ENCODE results near the gene KCNH2.
A peak's percentile ranks its signal among the peaks of the same experiment; 100 is the strongest.

Gene KCNH2

DNA sequence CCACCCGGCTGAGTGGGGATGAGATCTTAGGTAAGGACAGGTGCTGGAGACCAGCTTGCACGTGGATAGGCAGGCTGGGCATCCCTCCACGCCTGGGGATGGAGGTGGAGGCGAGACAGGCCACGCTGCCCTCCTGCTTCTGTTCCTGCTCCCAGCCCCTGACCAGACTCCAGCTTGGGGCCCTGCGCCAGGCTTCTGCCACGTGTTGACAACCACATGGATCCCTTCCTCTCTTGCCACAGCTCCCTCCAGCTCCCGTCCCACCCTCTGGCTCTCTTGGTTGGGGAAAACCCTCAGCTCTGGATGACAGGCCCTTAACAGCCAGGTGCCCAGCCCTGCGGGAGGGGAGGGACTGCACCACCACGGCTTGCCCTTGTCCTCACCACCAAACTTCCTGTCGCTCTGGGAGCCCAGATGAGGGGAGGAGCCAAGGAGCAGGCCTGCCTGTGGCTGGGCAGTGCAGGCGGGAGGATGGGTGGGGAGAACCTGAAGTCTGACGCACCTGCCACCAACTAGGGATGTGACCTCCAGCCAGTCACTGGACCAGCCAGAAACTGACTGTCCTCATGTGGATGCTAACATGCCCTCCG, 36.0 kb downstream of the KCNH2 start:
- DNase-seq (ENCODE audit: low spot score) (no peak), ATAC-seq (ENCODE audit: low read depth) (no peak)
- H3K4me3 ChIP-seq (ENCODE audit: severe bottlenecking): no peak overlapping the region
- TF ChIP-seq, protein P1, sequence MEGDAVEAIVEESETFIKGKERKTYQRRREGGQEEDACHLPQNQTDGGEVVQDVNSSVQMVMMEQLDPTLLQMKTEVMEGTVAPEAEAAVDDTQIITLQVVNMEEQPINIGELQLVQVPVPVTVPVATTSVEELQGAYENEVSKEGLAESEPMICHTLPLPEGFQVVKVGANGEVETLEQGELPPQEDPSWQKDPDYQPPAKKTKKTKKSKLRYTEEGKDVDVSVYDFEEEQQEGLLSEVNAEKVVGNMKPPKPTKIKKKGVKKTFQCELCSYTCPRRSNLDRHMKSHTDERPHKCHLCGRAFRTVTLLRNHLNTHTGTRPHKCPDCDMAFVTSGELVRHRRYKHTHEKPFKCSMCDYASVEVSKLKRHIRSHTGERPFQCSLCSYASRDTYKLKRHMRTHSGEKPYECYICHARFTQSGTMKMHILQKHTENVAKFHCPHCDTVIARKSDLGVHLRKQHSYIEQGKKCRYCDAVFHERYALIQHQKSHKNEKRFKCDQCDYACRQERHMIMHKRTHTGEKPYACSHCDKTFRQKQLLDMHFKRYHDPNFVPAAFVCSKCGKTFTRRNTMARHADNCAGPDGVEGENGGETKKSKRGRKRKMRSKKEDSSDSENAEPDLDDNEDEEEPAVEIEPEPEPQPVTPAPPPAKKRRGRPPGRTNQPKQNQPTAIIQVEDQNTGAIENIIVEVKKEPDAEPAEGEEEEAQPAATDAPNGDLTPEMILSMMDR (IDR thresholded peaks at IDR 0.05; ENCODE audit: poor library complexity, severe bottlenecking): no peak
- H3K9me3 ChIP-seq (ENCODE audit: severe bottlenecking): no peaks in the 10 kb centered on the region
- H3K27me3 ChIP-seq (ENCODE audit: insufficient read depth, poor library complexity, severe bottlenecking): no peaks in the 10 kb centered on the region
- peaks cover 53% of the 10 kb centered on the region for H3K4me1 ChIP-seq (ENCODE audit: insufficient read depth, poor library complexity, severe bottlenecking)
- H3K36me3 ChIP-seq (ENCODE audit: low read depth): no peaks in the 10 kb centered on the region
- peak overlapping the region; percentile 54 for H3K27ac ChIP-seq (ENCODE audit: poor library complexity, severe bottlenecking)

DNA sequence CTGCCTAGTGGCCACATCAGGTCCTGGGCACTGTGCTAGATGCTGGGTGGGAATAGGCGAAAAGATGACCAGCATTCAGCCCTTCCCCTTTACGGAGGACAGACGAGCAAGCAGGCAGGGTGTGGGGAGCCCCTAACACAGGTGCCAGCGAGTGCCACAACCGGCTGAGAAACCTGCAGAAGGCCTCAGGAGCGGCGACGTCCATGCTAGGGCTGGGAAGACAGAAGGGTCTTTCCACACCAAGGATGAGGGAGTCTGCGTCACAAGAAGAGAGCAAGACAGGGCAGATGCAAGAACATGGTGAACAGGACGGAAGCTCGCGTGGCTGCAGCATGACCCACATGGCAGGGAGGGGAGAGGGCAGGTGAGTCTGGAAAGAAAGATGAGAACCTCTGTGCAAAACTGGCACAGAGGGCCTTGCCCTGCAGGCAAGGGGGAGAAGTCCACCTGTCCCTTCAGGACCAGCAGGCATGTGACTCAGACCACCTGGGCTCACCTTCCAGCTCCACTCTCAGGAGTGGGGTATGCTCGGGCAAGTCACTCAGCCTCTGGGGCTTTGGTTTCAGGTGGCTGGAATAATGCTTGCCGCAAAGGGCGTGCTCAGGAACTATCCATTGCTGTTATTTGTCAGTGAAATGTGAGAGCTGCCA, 36.6 kb downstream of the KCNH2 start:
- H3K36me3 ChIP-seq (ENCODE audit: low read depth): no peaks in the 10 kb centered on the region
- peak overlapping the region; percentile 54 for H3K27ac ChIP-seq (ENCODE audit: poor library complexity, severe bottlenecking)
- H3K4me3 ChIP-seq (ENCODE audit: severe bottlenecking): no peak overlapping the region
- ATAC-seq (ENCODE audit: low read depth) (no peak), DNase-seq (ENCODE audit: low spot score) (no peak)
- H3K9me3 ChIP-seq (ENCODE audit: severe bottlenecking): no peaks in the 10 kb centered on the region
- no peaks in the 10 kb centered on the region for H3K27me3 ChIP-seq (ENCODE audit: insufficient read depth, poor library complexity, severe bottlenecking)
- TF ChIP-seq, protein P1 (IDR thresholded peaks at IDR 0.05; ENCODE audit: poor library complexity, severe bottlenecking): no peak
- peaks cover 53% of the 10 kb centered on the region for H3K4me1 ChIP-seq (ENCODE audit: insufficient read depth, poor library complexity, severe bottlenecking)

DNA sequence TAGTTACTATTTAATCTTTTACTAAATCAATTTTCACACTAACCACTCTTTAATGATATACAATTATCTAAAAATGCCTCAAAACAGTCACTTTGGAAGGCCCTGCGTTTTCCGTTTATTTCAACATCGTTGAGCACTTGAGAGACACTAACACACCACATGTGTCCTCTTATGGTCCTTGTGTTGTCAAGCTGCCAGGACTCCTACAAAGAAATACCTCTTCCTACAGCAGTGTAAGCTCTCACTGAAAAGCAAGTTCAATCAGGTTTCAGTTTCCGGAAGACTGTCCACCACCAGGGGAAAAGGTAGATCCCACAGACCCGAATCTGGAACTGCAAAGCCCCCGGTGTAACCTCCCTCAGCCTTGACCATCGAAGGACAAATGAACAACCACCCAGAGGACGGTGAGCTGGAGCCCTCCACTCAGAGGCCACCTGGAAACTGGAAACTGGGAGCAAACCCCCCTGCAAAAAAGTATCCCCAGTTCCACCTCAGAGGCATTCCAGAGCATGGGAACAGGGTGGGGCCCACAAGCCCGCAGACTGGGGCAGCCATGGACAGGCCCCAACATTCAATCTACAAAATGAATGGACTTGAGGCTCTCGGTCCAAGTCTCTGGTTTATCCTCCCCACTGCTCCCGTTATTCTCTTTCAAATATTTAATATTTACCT, 37.6 kb downstream of the KCNH2 start:
- TF ChIP-seq, protein P1 (IDR thresholded peaks at IDR 0.05; ENCODE audit: poor library complexity, severe bottlenecking): no peak
- Histone ChIP-seq H3K27ac (ENCODE audit: poor library complexity, severe bottlenecking) (peak overlapping the region; percentile 54), H3K9me3 (ENCODE audit: severe bottlenecking) (no peaks in the 10 kb centered on the region), H3K36me3 (ENCODE audit: low read depth) (no peaks in the 10 kb centered on the region), H3K4me1 (ENCODE audit: insufficient read depth, poor library complexity, severe bottlenecking) (peaks cover 53% of the 10 kb centered on the region), H3K27me3 (ENCODE audit: insufficient read depth, poor library complexity, severe bottlenecking) (no peaks in the 10 kb centered on the region), H3K4me3 (ENCODE audit: severe bottlenecking) (no peak overlapping the region)
- DNase-seq (ENCODE audit: low spot score): no peak
- peak; percentile 22; the same call in 1 of the 3 replicates for ATAC-seq (ENCODE audit: low read depth)

DNA sequence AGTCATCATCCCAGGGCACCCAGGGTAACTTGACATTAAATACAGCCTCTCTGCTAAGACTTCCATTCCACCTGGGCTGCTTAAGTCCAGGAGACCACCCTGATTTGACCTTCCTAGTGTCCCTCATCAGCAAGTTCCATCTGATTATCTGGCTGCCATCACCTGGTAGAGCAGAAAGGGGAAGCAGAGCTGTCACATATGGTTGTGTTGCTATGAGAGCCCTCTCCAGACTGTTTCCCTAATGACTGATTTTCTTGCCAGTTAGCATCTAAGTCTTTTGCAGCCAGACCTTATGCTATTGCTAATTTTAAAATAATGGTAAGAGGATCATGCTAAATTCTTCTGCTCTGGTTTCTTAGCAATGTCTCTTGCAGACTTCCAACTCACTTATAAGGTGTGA, 38.7 kb downstream of the KCNH2 start:
- H3K9me3 ChIP-seq (ENCODE audit: severe bottlenecking): no peaks in the 10 kb centered on the region
- ATAC-seq (ENCODE audit: low read depth) (no peak), DNase-seq (ENCODE audit: low spot score) (no peak)
- H3K4me3 ChIP-seq (ENCODE audit: severe bottlenecking): no peak overlapping the region
- peaks cover 46% of the 10 kb centered on the region for H3K4me1 ChIP-seq (ENCODE audit: insufficient read depth, poor library complexity, severe bottlenecking)
- no peaks in the 10 kb centered on the region for H3K36me3 ChIP-seq (ENCODE audit: low read depth)
- TF ChIP-seq, protein P1 (IDR thresholded peaks at IDR 0.05; ENCODE audit: poor library complexity, severe bottlenecking): no peak
- H3K27me3 ChIP-seq (ENCODE audit: insufficient read depth, poor library complexity, severe bottlenecking): no peaks in the 10 kb centered on the region
- no peak overlapping the region for H3K27ac ChIP-seq (ENCODE audit: poor library complexity, severe bottlenecking)

Measured in RWPE2 (cell line).